ENCODE results near the gene BGN. TPM values are rescaled to one million over a fixed set of nuclear protein-coding genes. Genes with fewer than 3 reads are reported as not detected.

The BGN gene
- total RNA-seq, 1 donor from 2014 or later: 62.2 TPM

- no peak for DNase-seq
Observed at GRCh38 chrX:153526801-153527200, 32.0 kb downstream of the BGN start.

GRCh38 chrX:153527208-153527607 is 32.4 kb downstream of the BGN start:
- DNase-seq: no peak

GRCh38 chrX:153530411-153531129 is 35.8 kb downstream of the BGN start:
- DNase-seq: no peak

GRCh38 chrX:153533091-153533490 is 38.3 kb downstream of the BGN start:
- DNase-seq: peak; percentile 82

- DNase-seq: no peak
Observed at GRCh38 chrX:153537080-153537479, 42.3 kb downstream of the BGN start.

- peak; percentile 86 for DNase-seq
Observed at GRCh38 chrX:153537526-153538295, 42.9 kb downstream of the BGN start.

GRCh38 chrX:153538424-153538823 is 43.6 kb downstream of the BGN start:
- DNase-seq: no peak

GRCh38 chrX:153539171-153539978 is 44.6 kb downstream of the BGN start:
- DNase-seq: peak; percentile 75

GRCh38 chrX:153539979-153540358 is 45.2 kb downstream of the BGN start:
- no peak for DNase-seq

GRCh38 chrX:153544727-153545126 is 49.9 kb downstream of the BGN start:
- no peak for DNase-seq

GRCh38 chrX:153546386-153546785 is 51.6 kb downstream of the BGN start:
- no peak for DNase-seq

- no peak for DNase-seq
Observed at GRCh38 chrX:153547195-153547594, 52.4 kb downstream of the BGN start.

GRCh38 chrX:153549231-153549630 is 54.5 kb downstream of the BGN start:
- DNase-seq: no peak

- no peak for DNase-seq
Observed at GRCh38 chrX:153549807-153550206, 55.0 kb downstream of the BGN start.

GRCh38 chrX:153551135-153551534 is 56.4 kb downstream of the BGN start:
- no peak for DNase-seq

GRCh38 chrX:153554519-153555167 is 59.9 kb downstream of the BGN start:
- DNase-seq: peak; percentile 80

GRCh38 chrX:153556767-153557166 is 62.0 kb downstream of the BGN start:
- DNase-seq: no peak

GRCh38 chrX:153557618-153558355 is 63.0 kb downstream of the BGN start:
- DNase-seq: no peak
